GM23338 (cell line): Measurements from ENCODE around the gene LGALS8. TPM values are rescaled to one million over a fixed set of nuclear protein-coding genes. Genes with fewer than 3 reads are reported as not detected.

ENCODE experiments used
- ATAC-seq: fragments of 200-7000 bp; cut with Tn5 transposase; 3 replicates; pipeline ENCODE4 v1.9.1; 2020
- DNase-seq: peaks from one replicate; pipeline ENCODE4 v3.0.0-alpha.2; 2015; ENCODE audit warnings: low spot score
- H2AFZ ChIP-seq: fragments of 200-600 bp; sonication (generic); 2 replicates; pipeline ENCODE4 v1.8.0; 2016; ENCODE audit warnings: antibody characterized with exemption, mild to moderate bottlenecking, moderate library complexity
- H3F3A ChIP-seq: fragments of 200-600 bp; sonication (generic); replicated peaks from 2 replicates; pipeline ENCODE4 v1.8.0; 2017; ENCODE audit warnings: antibody characterized with exemption, mixed run types, low read depth
- H3K27ac ChIP-seq: fragments of 200-600 bp; sonication (generic); 2 replicates; pipeline ENCODE4 v1.6.1; 2016; ENCODE audit warnings: low read depth
- H3K27me3 ChIP-seq: fragments of 200-600 bp; sonication (generic); 2 replicates; pipeline ENCODE4 v1.8.0; 2016; ENCODE audit warnings: mild to moderate bottlenecking, mixed run types, moderate library complexity; ENCODE audit not compliant: insufficient read depth
- H3K36me3 ChIP-seq: fragments of 200-600 bp; sonication (generic); 2 replicates; pipeline ENCODE4 v1.8.0; 2016; ENCODE audit warnings: mild to moderate bottlenecking; ENCODE audit not compliant: insufficient read depth
- H3K4me1 ChIP-seq: fragments of 200-600 bp; sonication (generic); 2 replicates; pipeline ENCODE4 v1.8.0; 2016; ENCODE audit warnings: mild to moderate bottlenecking, moderate library complexity; ENCODE audit not compliant: insufficient read depth
- H3K4me2 ChIP-seq: fragments of 200-600 bp; sonication (generic); 2 replicates; pipeline ENCODE4 v1.7.1; 2017; ENCODE audit warnings: mixed run types
- H3K4me3 ChIP-seq: fragments of 200-600 bp; sonication (generic); 2 replicates; pipeline ENCODE4 v1.6.1; 2016; ENCODE audit warnings: mixed run types
- H3K79me2 ChIP-seq: fragments of 200-600 bp; sonication (generic); replicated peaks from 2 replicates; pipeline ENCODE4 v1.8.0; 2017; ENCODE audit warnings: mild to moderate bottlenecking; ENCODE audit not compliant: insufficient read depth
- H3K9me2 ChIP-seq: fragments of 200-600 bp; sonication (generic); 2 replicates; pipeline ENCODE4 v1.8.0; 2017; ENCODE audit not compliant: insufficient read depth
- H4K20me1 ChIP-seq: fragments of 200-600 bp; sonication (generic); replicated peaks from 2 replicates; pipeline ENCODE4 v1.8.0; 2017; ENCODE audit warnings: mild to moderate bottlenecking; ENCODE audit not compliant: insufficient read depth
- H3K27ac Mint-ChIP-seq: 2 replicates; pipeline ENCODE4 v1.8.0; 2020; ENCODE audit warnings: inconsistent platforms, mild to moderate bottlenecking, moderate library complexity, mixed read lengths
- H3K27me3 Mint-ChIP-seq: 3 replicates; pipeline ENCODE4 v1.8.0; 2022; ENCODE audit warnings: low read depth, mild to moderate bottlenecking, moderate library complexity, mixed read lengths, inconsistent platforms; ENCODE audit not compliant: insufficient read depth, poor library complexity
- H3K36me3 Mint-ChIP-seq: 3 replicates; pipeline ENCODE4 v1.8.0; 2021; ENCODE audit warnings: low read depth, mild to moderate bottlenecking, inconsistent platforms, moderate library complexity, mixed read lengths
- H3K4me1 Mint-ChIP-seq: 3 replicates; pipeline ENCODE4 v1.8.0; 2020; ENCODE audit warnings: mild to moderate bottlenecking, inconsistent platforms, mixed read lengths
- H3K4me3 Mint-ChIP-seq: 3 replicates; pipeline ENCODE4 v1.8.0; 2021; ENCODE audit warnings: moderate library complexity, mild to moderate bottlenecking, inconsistent platforms, mixed read lengths
- H3K9me3 Mint-ChIP-seq: 3 replicates; pipeline ENCODE4 v1.8.0; 2020; ENCODE audit warnings: moderate library complexity, mild to moderate bottlenecking, inconsistent platforms, mixed read lengths
- CREB1 ChIP-seq: fragments of 250-450 bp; sonication (Bioruptor Pico); IDR thresholded peaks from 2 replicates; pipeline ENCODE4 v1.5.0; 2020; ENCODE audit warnings: low read depth, mild to moderate bottlenecking, moderate library complexity
- ETS1 ChIP-seq: IDR thresholded peaks from 2 replicates; pipeline ENCODE4 v1.6.1; 2016; ENCODE audit warnings: antibody characterized with exemption
- EZH2 ChIP-seq: fragments of 200-600 bp; sonication (generic); IDR thresholded peaks from one replicate; pipeline ENCODE4 v1.8.0; 2017; ENCODE audit warnings: antibody characterized with exemption, mild to moderate bottlenecking, low read depth; ENCODE audit not compliant: unreplicated experiment
- EZH2phosphoT487 ChIP-seq: fragments of 200-600 bp; sonication (generic); IDR thresholded peaks from one replicate; pipeline ENCODE4 v1.8.1; 2018; ENCODE audit warnings: antibody characterized with exemption; ENCODE audit not compliant: unreplicated experiment
- JUNB ChIP-seq: IDR thresholded peaks from one replicate; pipeline ENCODE4 v1.6.1; 2016; ENCODE audit warnings: antibody characterized with exemption; ENCODE audit not compliant: unreplicated experiment
- NANOG ChIP-seq: IDR thresholded peaks from 2 replicates; pipeline ENCODE4 v1.6.1; 2016; ENCODE audit warnings: antibody characterized with exemption, borderline replicate concordance
- POLR2AphosphoS5 ChIP-seq: IDR thresholded peaks from 2 replicates; pipeline ENCODE4 v1.6.1; 2016; ENCODE audit warnings: antibody characterized with exemption, low read depth
- REST ChIP-seq: IDR thresholded peaks from one replicate; pipeline ENCODE4 v1.6.1; 2018; ENCODE audit warnings: antibody characterized with exemption; ENCODE audit not compliant: unreplicated experiment
- STAT1 ChIP-seq: IDR thresholded peaks from one replicate; pipeline ENCODE4 v1.6.1; 2016; ENCODE audit warnings: antibody characterized with exemption; ENCODE audit not compliant: unreplicated experiment
- ZNF114 ChIP-seq: fragments of 250-450 bp; sonication (Bioruptor Pico); IDR thresholded peaks from 2 replicates; pipeline ENCODE4 v1.5.0; 2020; ENCODE audit warnings: mild to moderate bottlenecking, moderate library complexity
- ZNF331 ChIP-seq: fragments of 250-450 bp; sonication (Bioruptor Pico); IDR thresholded peaks from 2 replicates; pipeline ENCODE4 v1.5.0; 2020; ENCODE audit warnings: low read depth, mild to moderate bottlenecking, moderate library complexity
- polyA plus RNA-seq: library from polyadenylated mRNA; unstranded; fragments of >200 nt; fragmentation: Nextera tagmentation; extraction: Ambion mirVana; gene quantifications from 2 replicates; pipeline ENCODE4 v1.2.1, GENCODE V29; 2016
- total RNA-seq: library from RNA; depleted of rRNA; stranded (reverse); fragments of >200 nt; shearing (Covaris generic); gene quantifications from 2 replicates; pipeline ENCODE4 v1.2.3, GENCODE V29; 2014
- TF ChIP-seq, protein P1 (sequence below), 2 experiments: fragments of 200-600 bp in 1 of 2; sonication (generic) in 1 of 2; conservative IDR thresholded peaks; 2 replicates each; pipeline versions ENCODE4 v1.5.1 to v1.6.1; 2016 to 2017; ENCODE audit warnings: antibody characterized with exemption in 2 of 2, low read depth in 2 of 2, mild to moderate bottlenecking in 2 of 2, moderate library complexity in 1 of 2
- TF ChIP-seq, protein P2 (sequence below): fragments of 250-450 bp; sonication (Bioruptor Pico); IDR thresholded peaks from 2 replicates; pipeline ENCODE4 v1.5.0; 2020; ENCODE audit warnings: mild to moderate bottlenecking, moderate library complexity

Gene LGALS8
- total and polyA plus RNA-seq, 2 experiments from 2014 or later, result 10.1 to 11.5 TPM

GRCh38 chr1:236568285-236568894, 44.6 kb downstream of the LGALS8 start:
- Mint-ChIP-seq H3K4me1 (no peaks in the 10 kb centered on the region), H3K36me3 (peaks cover 92% of the 10 kb centered on the region), H3K9me3 (no peaks in the 10 kb centered on the region), H3K27me3 (peaks cover 2% of the 10 kb centered on the region), H3K27ac (0 out of 2 replicates have a peak overlapping the region, but pooled peaks have one; percentile 81), H3K4me3 (no peak overlapping the region)
- Histone ChIP-seq H3K4me1 (no peaks in the 10 kb centered on the region), H3K79me2 (no peaks in the 10 kb centered on the region), H3K4me3 (no peak overlapping the region), H3F3A (no peaks in the 10 kb centered on the region), H3K27ac (no peak overlapping the region), H2AFZ (no peak overlapping the region), H3K27me3 (no peaks in the 10 kb centered on the region), H4K20me1 (no peaks in the 10 kb centered on the region; the same call in 1 of the 2 replicates), H3K9me2 (no peaks in the 10 kb centered on the region), H3K4me2 (no peak overlapping the region), H3K36me3 (peaks cover 79% of the 10 kb centered on the region)
- no peak for DNase-seq
- ATAC-seq, result no peak
- TF ChIP-seq JUNB, result no peak
- no peak for TF ChIP-seq EZH2
- no peak for TF ChIP-seq ZNF331 (CRISPR knock-in tag)
- TF ChIP-seq CREB1 (CRISPR knock-in tag), result no peak
- TF ChIP-seq NANOG, result no peak
- TF ChIP-seq, protein P1, sequence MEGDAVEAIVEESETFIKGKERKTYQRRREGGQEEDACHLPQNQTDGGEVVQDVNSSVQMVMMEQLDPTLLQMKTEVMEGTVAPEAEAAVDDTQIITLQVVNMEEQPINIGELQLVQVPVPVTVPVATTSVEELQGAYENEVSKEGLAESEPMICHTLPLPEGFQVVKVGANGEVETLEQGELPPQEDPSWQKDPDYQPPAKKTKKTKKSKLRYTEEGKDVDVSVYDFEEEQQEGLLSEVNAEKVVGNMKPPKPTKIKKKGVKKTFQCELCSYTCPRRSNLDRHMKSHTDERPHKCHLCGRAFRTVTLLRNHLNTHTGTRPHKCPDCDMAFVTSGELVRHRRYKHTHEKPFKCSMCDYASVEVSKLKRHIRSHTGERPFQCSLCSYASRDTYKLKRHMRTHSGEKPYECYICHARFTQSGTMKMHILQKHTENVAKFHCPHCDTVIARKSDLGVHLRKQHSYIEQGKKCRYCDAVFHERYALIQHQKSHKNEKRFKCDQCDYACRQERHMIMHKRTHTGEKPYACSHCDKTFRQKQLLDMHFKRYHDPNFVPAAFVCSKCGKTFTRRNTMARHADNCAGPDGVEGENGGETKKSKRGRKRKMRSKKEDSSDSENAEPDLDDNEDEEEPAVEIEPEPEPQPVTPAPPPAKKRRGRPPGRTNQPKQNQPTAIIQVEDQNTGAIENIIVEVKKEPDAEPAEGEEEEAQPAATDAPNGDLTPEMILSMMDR (conservative IDR thresholded peaks at IDR 0.05; ENCODE audit: low read depth in 2 of 2), result no peak
- TF ChIP-seq POLR2AphosphoS5, result no peak
- no peak for TF ChIP-seq STAT1
- no peak for TF ChIP-seq REST
- no peak for TF ChIP-seq ZNF114 (CRISPR knock-in tag)
- no peak for TF ChIP-seq ETS1
- TF ChIP-seq, protein P2, sequence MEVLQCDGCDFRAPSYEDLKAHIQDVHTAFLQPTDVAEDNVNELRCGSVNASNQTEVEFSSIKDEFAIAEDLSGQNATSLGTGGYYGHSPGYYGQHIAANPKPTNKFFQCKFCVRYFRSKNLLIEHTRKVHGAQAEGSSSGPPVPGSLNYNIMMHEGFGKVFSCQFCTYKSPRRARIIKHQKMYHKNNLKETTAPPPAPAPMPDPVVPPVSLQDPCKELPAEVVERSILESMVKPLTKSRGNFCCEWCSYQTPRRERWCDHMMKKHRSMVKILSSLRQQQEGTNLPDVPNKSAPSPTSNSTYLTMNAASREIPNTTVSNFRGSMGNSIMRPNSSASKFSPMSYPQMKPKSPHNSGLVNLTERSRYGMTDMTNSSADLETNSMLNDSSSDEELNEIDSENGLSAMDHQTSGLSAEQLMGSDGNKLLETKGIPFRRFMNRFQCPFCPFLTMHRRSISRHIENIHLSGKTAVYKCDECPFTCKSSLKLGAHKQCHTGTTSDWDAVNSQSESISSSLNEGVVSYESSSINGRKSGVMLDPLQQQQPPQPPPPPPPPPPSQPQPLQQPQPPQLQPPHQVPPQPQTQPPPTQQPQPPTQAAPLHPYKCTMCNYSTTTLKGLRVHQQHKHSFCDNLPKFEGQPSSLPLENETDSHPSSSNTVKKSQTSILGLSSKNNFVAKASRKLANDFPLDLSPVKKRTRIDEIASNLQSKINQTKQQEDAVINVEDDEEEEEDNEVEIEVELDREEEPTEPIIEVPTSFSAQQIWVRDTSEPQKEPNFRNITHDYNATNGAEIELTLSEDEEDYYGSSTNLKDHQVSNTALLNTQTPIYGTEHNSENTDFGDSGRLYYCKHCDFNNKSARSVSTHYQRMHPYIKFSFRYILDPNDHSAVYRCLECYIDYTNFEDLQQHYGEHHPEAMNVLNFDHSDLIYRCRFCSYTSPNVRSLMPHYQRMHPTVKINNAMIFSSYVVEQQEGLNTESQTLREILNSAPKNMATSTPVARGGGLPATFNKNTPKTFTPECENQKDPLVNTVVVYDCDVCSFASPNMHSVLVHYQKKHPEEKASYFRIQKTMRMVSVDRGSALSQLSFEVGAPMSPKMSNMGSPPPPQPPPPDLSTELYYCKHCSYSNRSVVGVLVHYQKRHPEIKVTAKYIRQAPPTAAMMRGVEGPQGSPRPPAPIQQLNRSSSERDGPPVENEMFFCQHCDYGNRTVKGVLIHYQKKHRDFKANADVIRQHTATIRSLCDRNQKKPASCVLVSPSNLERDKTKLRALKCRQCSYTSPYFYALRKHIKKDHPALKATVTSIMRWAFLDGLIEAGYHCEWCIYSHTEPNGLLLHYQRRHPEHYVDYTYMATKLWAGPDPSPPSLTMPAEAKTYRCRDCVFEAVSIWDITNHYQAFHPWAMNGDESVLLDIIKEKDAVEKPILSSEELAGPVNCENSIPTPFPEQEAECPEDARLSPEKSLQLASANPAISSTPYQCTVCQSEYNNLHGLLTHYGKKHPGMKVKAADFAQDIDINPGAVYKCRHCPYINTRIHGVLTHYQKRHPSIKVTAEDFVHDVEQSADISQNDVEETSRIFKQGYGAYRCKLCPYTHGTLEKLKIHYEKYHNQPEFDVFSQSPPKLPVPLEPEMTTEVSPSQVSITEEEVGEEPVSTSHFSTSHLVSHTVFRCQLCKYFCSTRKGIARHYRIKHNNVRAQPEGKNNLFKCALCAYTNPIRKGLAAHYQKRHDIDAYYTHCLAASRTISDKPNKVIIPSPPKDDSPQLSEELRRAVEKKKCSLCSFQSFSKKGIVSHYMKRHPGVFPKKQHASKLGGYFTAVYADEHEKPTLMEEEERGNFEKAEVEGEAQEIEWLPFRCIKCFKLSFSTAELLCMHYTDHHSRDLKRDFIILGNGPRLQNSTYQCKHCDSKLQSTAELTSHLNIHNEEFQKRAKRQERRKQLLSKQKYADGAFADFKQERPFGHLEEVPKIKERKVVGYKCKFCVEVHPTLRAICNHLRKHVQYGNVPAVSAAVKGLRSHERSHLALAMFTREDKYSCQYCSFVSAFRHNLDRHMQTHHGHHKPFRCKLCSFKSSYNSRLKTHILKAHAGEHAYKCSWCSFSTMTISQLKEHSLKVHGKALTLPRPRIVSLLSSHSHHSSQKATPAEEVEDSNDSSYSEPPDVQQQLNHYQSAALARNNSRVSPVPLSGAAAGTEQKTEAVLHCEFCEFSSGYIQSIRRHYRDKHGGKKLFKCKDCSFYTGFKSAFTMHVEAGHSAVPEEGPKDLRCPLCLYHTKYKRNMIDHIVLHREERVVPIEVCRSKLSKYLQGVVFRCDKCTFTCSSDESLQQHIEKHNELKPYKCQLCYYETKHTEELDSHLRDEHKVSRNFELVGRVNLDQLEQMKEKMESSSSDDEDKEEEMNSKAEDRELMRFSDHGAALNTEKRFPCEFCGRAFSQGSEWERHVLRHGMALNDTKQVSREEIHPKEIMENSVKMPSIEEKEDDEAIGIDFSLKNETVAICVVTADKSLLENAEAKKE (CRISPR knock-in tag), result no peak
- TF ChIP-seq EZH2phosphoT487, result no peak
